SH-SY5Y (cell line): ENCODE measurements around the gene WWOX.

Source experiments
- GATA2 ChIP-seq: IDR thresholded peaks from 2 replicates; pipeline ENCODE4 v1.6.1; 2011; ENCODE audit warnings: mild to moderate bottlenecking, low read depth, low read length
- GATA3 ChIP-seq: IDR thresholded peaks from 2 replicates; pipeline ENCODE4 v1.6.1; 2011; ENCODE audit warnings: low read depth, mild to moderate bottlenecking, low read length, moderate library complexity

- TF ChIP-seq GATA2 (no peak), GATA3 (no peak)
These were observed 551.1 kb downstream of the WWOX start for GRCh38 chr16:78650339-78651074.
